Measurements from ENCODE around the gene PPP2R5C.

The PPP2R5C gene

GRCh38 chr14:101755591-101756324 lies 5.8 kb upstream of the PPP2R5C start:
- DNase-seq, result no peak

GRCh38 chr14:101757064-101757838 lies 4.3 kb upstream of the PPP2R5C start:
- DNase-seq, result no peak

GRCh38 chr14:101757839-101758211 lies 3.7 kb upstream of the PPP2R5C start:
- no peak for DNase-seq

GRCh38 chr14:101758913-101759593 lies 2.5 kb upstream of the PPP2R5C start:
- DNase-seq, result no peak

GRCh38 chr14:101760138-101761011 lies 1.1 kb upstream of the PPP2R5C start:
- peak; percentile 99 for DNase-seq

GRCh38 chr14:101761881-101762529 lies 496 bp downstream of the PPP2R5C start:
- no peak for DNase-seq

GRCh38 chr14:101762530-101763101 lies 1.1 kb downstream of the PPP2R5C start:
- no peak for DNase-seq

GRCh38 chr14:101763941-101764709 lies 2.6 kb downstream of the PPP2R5C start:
- DNase-seq, result no peak

- DNase-seq, result no peak
Measured at GRCh38 chr14:101767618-101768362, 6.3 kb downstream of the PPP2R5C start.

GRCh38 chr14:101770183-101770582 lies 8.7 kb downstream of the PPP2R5C start:
- no peak for DNase-seq

GRCh38 chr14:101772770-101773169 lies 11.3 kb downstream of the PPP2R5C start:
- no peak for DNase-seq

GRCh38 chr14:101773378-101773777 lies 11.9 kb downstream of the PPP2R5C start:
- DNase-seq, result no peak

GRCh38 chr14:101774006-101774795 lies 12.7 kb downstream of the PPP2R5C start:
- DNase-seq, result peak; percentile 83

- peak; percentile 73 for DNase-seq
Measured at GRCh38 chr14:101774814-101775213, 13.3 kb downstream of the PPP2R5C start.

GRCh38 chr14:101775826-101776225 lies 14.3 kb downstream of the PPP2R5C start:
- DNase-seq, result no peak

- no peak for DNase-seq
Measured at GRCh38 chr14:101776344-101776743, 14.8 kb downstream of the PPP2R5C start.

- DNase-seq, result no peak
Measured at GRCh38 chr14:101780390-101780789, 18.9 kb downstream of the PPP2R5C start.

GRCh38 chr14:101780887-101781239 lies 19.4 kb downstream of the PPP2R5C start:
- DNase-seq, result no peak

GRCh38 chr14:101781240-101782061 lies 19.9 kb downstream of the PPP2R5C start:
- DNase-seq, result no peak
